H9 (cell line): ENCODE data around the gene SCGB1D2. TPM values are rescaled to one million over a fixed set of nuclear protein-coding genes. Genes with fewer than 3 reads are reported as not detected.

Experiments used
- DNase-seq: peaks from one replicate; pipeline ENCODE4 v3.0.0-alpha.2; 2017
- H2AFZ ChIP-seq: one replicate; pipeline ENCODE4 v1.6.1; 2013; ENCODE audit warnings: mild to moderate bottlenecking, low read length, control low read depth, moderate library complexity
- H2AK5ac ChIP-seq: 2 replicates; pipeline ENCODE4 v1.6.1; 2013; ENCODE audit warnings: low read length, control low read depth, mixed read lengths; ENCODE audit not compliant: insufficient read length
- H2BK120ac ChIP-seq: one replicate; pipeline ENCODE4 v1.6.1; 2013; ENCODE audit warnings: low read depth, mild to moderate bottlenecking, low read length, control low read depth, inconsistent platforms; ENCODE audit not compliant: poor library complexity, severe bottlenecking
- H2BK12ac ChIP-seq: 2 replicates; pipeline ENCODE4 v1.6.1; 2013; ENCODE audit warnings: low read length, control low read depth, mixed read lengths, low read depth; ENCODE audit not compliant: insufficient read length
- H2BK15ac ChIP-seq: 2 replicates; pipeline ENCODE4 v1.6.1; 2013; ENCODE audit warnings: low read depth, low read length, control low read depth
- H2BK20ac ChIP-seq: one replicate; pipeline ENCODE4 v1.6.1; 2013; ENCODE audit warnings: low read depth, mild to moderate bottlenecking, low read length, control low read depth, inconsistent platforms; ENCODE audit not compliant: poor library complexity, severe bottlenecking
- H2BK5ac ChIP-seq: 2 replicates; pipeline ENCODE4 v1.6.1; 2013; ENCODE audit warnings: low read length, control low read depth, mixed read lengths; ENCODE audit not compliant: insufficient read length
- H3K14ac ChIP-seq: 2 replicates; pipeline ENCODE4 v1.6.1; 2013; ENCODE audit warnings: low read length, control low read depth; ENCODE audit not compliant: insufficient read depth
- H3K18ac ChIP-seq: 2 replicates; pipeline ENCODE4 v1.6.1; 2013; ENCODE audit warnings: low read depth, mild to moderate bottlenecking, mixed read lengths, low read length, control low read depth; ENCODE audit not compliant: insufficient read length
- H3K23ac ChIP-seq: 2 replicates; pipeline ENCODE4 v1.6.1; 2013; ENCODE audit warnings: low read length, control low read depth, mixed read lengths, low read depth; ENCODE audit not compliant: insufficient read length
- H3K23me2 ChIP-seq: 2 replicates; pipeline ENCODE4 v1.6.1; 2013; ENCODE audit warnings: low read depth, mild to moderate bottlenecking, mixed read lengths, low read length, control low read depth; ENCODE audit not compliant: insufficient read length, poor library complexity, severe bottlenecking
- H3K27ac ChIP-seq: 2 replicates; pipeline ENCODE4 v1.5.1; 2013; ENCODE audit warnings: low read length, control low read depth, mixed read lengths, low read depth; ENCODE audit not compliant: insufficient read length
- H3K27me3 ChIP-seq: 2 replicates; pipeline ENCODE4 v1.6.1; 2013; ENCODE audit warnings: low read length, control low read depth, inconsistent platforms; ENCODE audit not compliant: insufficient read depth
- H3K4ac ChIP-seq: 2 replicates; pipeline ENCODE4 v1.6.1; 2013; ENCODE audit warnings: low read depth, mild to moderate bottlenecking, control low read depth, inconsistent platforms, low read length, moderate library complexity
- H3K4me1 ChIP-seq: 2 replicates; pipeline ENCODE4 v1.6.1; 2013; ENCODE audit warnings: low read length, control low read depth, inconsistent platforms; ENCODE audit not compliant: insufficient read depth
- H3K4me2 ChIP-seq: 2 replicates; pipeline ENCODE4 v1.6.1; 2013; ENCODE audit warnings: low read length, control low read depth, mixed read lengths; ENCODE audit not compliant: insufficient read length, insufficient read depth
- H3K56ac ChIP-seq: 2 replicates; pipeline ENCODE4 v1.6.1; 2013; ENCODE audit warnings: low read depth, mild to moderate bottlenecking, mixed read lengths, low read length, control low read depth; ENCODE audit not compliant: insufficient read length
- H3K79me1 ChIP-seq: 2 replicates; pipeline ENCODE4 v1.6.1; 2013; ENCODE audit warnings: low read depth, mild to moderate bottlenecking, moderate library complexity, low read length, control low read depth, inconsistent platforms; ENCODE audit not compliant: insufficient read depth, poor library complexity, severe bottlenecking
- H3K79me2 ChIP-seq: 2 replicates; pipeline ENCODE4 v1.6.1; 2013; ENCODE audit warnings: low read length, control low read depth, inconsistent platforms; ENCODE audit not compliant: insufficient read depth
- H3K9ac ChIP-seq: 2 replicates; pipeline ENCODE4 v1.6.1; 2013; ENCODE audit warnings: low read length, control low read depth, mixed read lengths; ENCODE audit not compliant: insufficient read length; ENCODE audit errors: extremely low read depth
- H3K9me3 ChIP-seq: one replicate; pipeline ENCODE4 v1.6.1; 2013; ENCODE audit warnings: low read depth, low read length, inconsistent platforms; ENCODE audit not compliant: control insufficient read depth
- H3T11ph ChIP-seq: one replicate; pipeline ENCODE4 v1.6.1; 2013; ENCODE audit warnings: mild to moderate bottlenecking, low read length, control low read depth, inconsistent platforms
- H4K20me1 ChIP-seq: one replicate; pipeline ENCODE4 v1.6.1; 2013; ENCODE audit not compliant: control insufficient read depth, insufficient read length, insufficient read depth
- H4K5ac ChIP-seq: 2 replicates; pipeline ENCODE4 v1.6.1; 2013; ENCODE audit warnings: low read depth, mild to moderate bottlenecking, mixed read lengths, low read length, control low read depth; ENCODE audit not compliant: insufficient read length
- H4K8ac ChIP-seq: replicated peaks from 2 replicates; pipeline ENCODE4 v1.6.1; 2013; ENCODE audit warnings: low read length, control low read depth, mixed read lengths, low read depth; ENCODE audit not compliant: insufficient read length
- H4K91ac ChIP-seq: 2 replicates; pipeline ENCODE4 v1.6.1; 2013; ENCODE audit warnings: low read depth, mild to moderate bottlenecking, moderate library complexity, mixed read lengths, low read length, control low read depth; ENCODE audit not compliant: insufficient read length
- H3K27ac Mint-ChIP-seq, 3 experiments: 2 replicates in 2 of 3; 3 replicates in 1 of 3; pipeline ENCODE4 v1.8.0; 2020 to 2021; ENCODE audit warnings: mixed read lengths in 3 of 3, mild to moderate bottlenecking in 1 of 3, moderate library complexity in 1 of 3
- H3K27me3 Mint-ChIP-seq: 2 replicates; pipeline ENCODE4 v1.8.0; 2021; ENCODE audit warnings: low read depth, mild to moderate bottlenecking, moderate library complexity, mixed read lengths
- H3K36me3 Mint-ChIP-seq, 3 experiments: 2 replicates in 2 of 3; 3 replicates in 1 of 3; pipeline ENCODE4 v1.8.0; 2020 to 2021; ENCODE audit warnings: low read depth in 3 of 3, mixed read lengths in 3 of 3; ENCODE audit not compliant: insufficient read depth in 1 of 3
- H3K4me1 Mint-ChIP-seq, 2 experiments: 2 replicates each; pipeline ENCODE4 v1.8.0; 2020; ENCODE audit warnings: mixed read lengths in 2 of 2
- H3K4me3 Mint-ChIP-seq, 2 experiments: 2 replicates in 1 of 2; 3 replicates in 1 of 2; pipeline ENCODE4 v1.8.0; 2020 to 2021; ENCODE audit warnings: mild to moderate bottlenecking in 2 of 2, mixed read lengths in 2 of 2, moderate library complexity in 1 of 2
- H3K9me3 Mint-ChIP-seq, 2 experiments: 2 replicates in 1 of 2; 3 replicates in 1 of 2; pipeline ENCODE4 v1.8.0; 2020; ENCODE audit warnings: mild to moderate bottlenecking in 2 of 2, mixed read lengths in 2 of 2, moderate library complexity in 1 of 2
- WGBS: extraction: QIAGEN DNeasy Blood & Tissue Kit; methylation state at CpG from one replicate; pipeline ENCODE4 v1.1.7; 2013; ENCODE audit warnings: missing lambda C conversion rate, low lambda C conversion rate, mixed read lengths; ENCODE audit not compliant: insufficient read length; ENCODE audit errors: extremely low coverage; 5-methylcytosine and 5-hydroxymethylcytosine counted together
- total RNA-seq: library from RNA; stranded (reverse); gene quantifications from 2 replicates; pipeline ENCODE4 v1.2.1, GENCODE V29; 2021
- TF ChIP-seq, protein P1 (sequence below): fragments of 200-600 bp; sonication (generic); conservative IDR thresholded peaks from 3 replicates; pipeline ENCODE4 v1.8.0; 2021; ENCODE audit warnings: antibody characterized with exemption, mild to moderate bottlenecking

The SCGB1D2 gene
- total RNA-seq, 1 experiment from 2014 or later: not detected

DNA sequence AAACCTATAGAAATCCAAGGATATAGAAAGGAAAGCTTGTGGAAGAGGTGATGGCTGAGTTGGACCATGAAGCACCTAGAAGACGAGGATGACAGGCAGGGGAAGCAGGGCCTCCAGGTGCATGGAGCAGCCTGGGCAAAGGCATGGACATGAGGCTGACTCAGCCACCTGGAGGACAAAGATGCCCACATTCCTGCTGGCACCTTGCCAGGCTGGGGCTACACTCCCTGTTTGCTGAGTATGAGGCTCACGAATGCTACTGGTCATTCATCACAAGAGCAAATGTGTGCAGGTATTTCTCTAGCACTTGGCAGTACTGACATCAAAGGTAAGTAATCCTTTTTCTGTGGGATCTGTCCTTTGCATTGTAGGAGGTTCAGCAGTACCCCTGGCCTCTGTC is 40.7 kb upstream of the SCGB1D2 start:
- no peaks in the 10 kb centered on the region for H3K9me3 ChIP-seq
- H3K79me1 ChIP-seq: no peaks in the 10 kb centered on the region
- no peak overlapping the region for H3K23ac ChIP-seq
- no peak for DNase-seq
- no CpG with 5 or more reads among the region's 2 CpGs for WGBS
- Mint-ChIP-seq H3K9me3 (no peaks in the 10 kb centered on the region), H3K36me3 (no peaks in the 10 kb centered on the region), H3K4me3 (no peak overlapping the region), H3K27me3 (peaks cover 2% of the 10 kb centered on the region; the same call in 1 of the 2 replicates), H3K27ac (no peak overlapping the region), H3K4me1 (no peaks in the 10 kb centered on the region)
- TF ChIP-seq, protein P1, sequence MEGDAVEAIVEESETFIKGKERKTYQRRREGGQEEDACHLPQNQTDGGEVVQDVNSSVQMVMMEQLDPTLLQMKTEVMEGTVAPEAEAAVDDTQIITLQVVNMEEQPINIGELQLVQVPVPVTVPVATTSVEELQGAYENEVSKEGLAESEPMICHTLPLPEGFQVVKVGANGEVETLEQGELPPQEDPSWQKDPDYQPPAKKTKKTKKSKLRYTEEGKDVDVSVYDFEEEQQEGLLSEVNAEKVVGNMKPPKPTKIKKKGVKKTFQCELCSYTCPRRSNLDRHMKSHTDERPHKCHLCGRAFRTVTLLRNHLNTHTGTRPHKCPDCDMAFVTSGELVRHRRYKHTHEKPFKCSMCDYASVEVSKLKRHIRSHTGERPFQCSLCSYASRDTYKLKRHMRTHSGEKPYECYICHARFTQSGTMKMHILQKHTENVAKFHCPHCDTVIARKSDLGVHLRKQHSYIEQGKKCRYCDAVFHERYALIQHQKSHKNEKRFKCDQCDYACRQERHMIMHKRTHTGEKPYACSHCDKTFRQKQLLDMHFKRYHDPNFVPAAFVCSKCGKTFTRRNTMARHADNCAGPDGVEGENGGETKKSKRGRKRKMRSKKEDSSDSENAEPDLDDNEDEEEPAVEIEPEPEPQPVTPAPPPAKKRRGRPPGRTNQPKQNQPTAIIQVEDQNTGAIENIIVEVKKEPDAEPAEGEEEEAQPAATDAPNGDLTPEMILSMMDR: no peak
- no peaks in the 10 kb centered on the region for H4K20me1 ChIP-seq
- no peaks in the 10 kb centered on the region for H3K23me2 ChIP-seq
- H3K79me2 ChIP-seq: no peaks in the 10 kb centered on the region
- no peak overlapping the region for H3K56ac ChIP-seq
- no peak overlapping the region for H2AFZ ChIP-seq
- H3K9ac ChIP-seq: no peak overlapping the region
- no peak overlapping the region for H3T11ph ChIP-seq
- no peak overlapping the region for H2BK5ac ChIP-seq
- H3K14ac ChIP-seq: no peak overlapping the region
- no peak overlapping the region for H4K8ac ChIP-seq
- no peak overlapping the region for H4K5ac ChIP-seq
- H2BK15ac ChIP-seq: no peak overlapping the region
- no peak overlapping the region for H2BK12ac ChIP-seq
- H3K27ac ChIP-seq: no peak overlapping the region
- H3K18ac ChIP-seq: no peak overlapping the region
- H3K4me1 ChIP-seq: no peaks in the 10 kb centered on the region
- no peaks in the 10 kb centered on the region for H3K27me3 ChIP-seq
- no peak overlapping the region for H3K4ac ChIP-seq
- no peak overlapping the region for H2BK20ac ChIP-seq
- H2AK5ac ChIP-seq: no peak overlapping the region
- no peak overlapping the region for H4K91ac ChIP-seq
- H3K4me2 ChIP-seq: no peak overlapping the region
- H2BK120ac ChIP-seq: no peak overlapping the region
